RWPE2 (cell line): ENCODE measurements around the gene MMP2.

Experiments
- ATAC-seq: fragments of 200-7000 bp; cut with Tn5 transposase; 3 replicates; pipeline ENCODE4 v1.9.1; 2021; ENCODE audit warnings: low read depth
- DNase-seq: peaks from one replicate; pipeline ENCODE4 v3.0.0-alpha.2; 2020; ENCODE audit warnings: low spot score
- H3K27ac ChIP-seq: fragments of 450-650 bp; 2 replicates; pipeline ENCODE4 v1.5.1; 2017; ENCODE audit warnings: mild to moderate bottlenecking; ENCODE audit not compliant: poor library complexity, severe bottlenecking
- H3K27me3 ChIP-seq: fragments of 250-450 bp; sonication (Bioruptor Pico); 2 replicates; pipeline ENCODE4 v1.5.1; 2021; ENCODE audit warnings: mild to moderate bottlenecking, moderate library complexity; ENCODE audit not compliant: insufficient read depth, poor library complexity, severe bottlenecking
- H3K36me3 ChIP-seq: fragments of 250-450 bp; sonication (Bioruptor Pico); 2 replicates; pipeline ENCODE4 v1.5.1; 2020; ENCODE audit warnings: low read depth, mild to moderate bottlenecking, moderate library complexity
- H3K4me1 ChIP-seq: fragments of 250-450 bp; sonication (Bioruptor Pico); 2 replicates; pipeline ENCODE4 v1.5.1; 2021; ENCODE audit warnings: mild to moderate bottlenecking, moderate library complexity; ENCODE audit not compliant: insufficient read depth, poor library complexity, severe bottlenecking
- H3K4me3 ChIP-seq: fragments of 250-450 bp; sonication (Bioruptor Pico); 2 replicates; pipeline ENCODE4 v1.5.1; 2021; ENCODE audit warnings: mild to moderate bottlenecking, moderate library complexity; ENCODE audit not compliant: severe bottlenecking
- H3K9me3 ChIP-seq: fragments of 250-450 bp; sonication (Bioruptor Pico); 2 replicates; pipeline ENCODE4 v1.5.1; 2021; ENCODE audit warnings: mild to moderate bottlenecking, moderate library complexity; ENCODE audit not compliant: severe bottlenecking
- TF ChIP-seq, protein P1 (sequence below): fragments of 450-650 bp; IDR thresholded peaks from one replicate; pipeline ENCODE4 v1.5.1; 2017; ENCODE audit warnings: mild to moderate bottlenecking, moderate library complexity; ENCODE audit not compliant: poor library complexity, severe bottlenecking

The MMP2 gene

DNA sequence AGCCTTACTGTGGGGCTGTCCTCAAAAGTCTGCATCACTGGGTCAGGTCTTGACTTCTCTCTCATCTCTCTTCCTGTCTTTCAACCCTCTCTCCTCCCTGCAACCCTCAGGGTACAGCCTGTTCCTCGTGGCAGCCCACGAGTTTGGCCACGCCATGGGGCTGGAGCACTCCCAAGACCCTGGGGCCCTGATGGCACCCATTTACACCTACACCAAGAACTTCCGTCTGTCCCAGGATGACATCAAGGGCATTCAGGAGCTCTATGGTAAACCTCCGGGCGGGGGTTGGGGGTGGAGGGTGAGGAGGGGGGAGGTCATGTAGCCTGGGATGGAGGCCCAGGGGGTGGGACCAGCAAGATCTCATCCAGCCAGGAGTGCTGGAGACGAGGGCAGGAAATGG is 12.7 kb downstream of the MMP2 start:
- TF ChIP-seq, protein P1, sequence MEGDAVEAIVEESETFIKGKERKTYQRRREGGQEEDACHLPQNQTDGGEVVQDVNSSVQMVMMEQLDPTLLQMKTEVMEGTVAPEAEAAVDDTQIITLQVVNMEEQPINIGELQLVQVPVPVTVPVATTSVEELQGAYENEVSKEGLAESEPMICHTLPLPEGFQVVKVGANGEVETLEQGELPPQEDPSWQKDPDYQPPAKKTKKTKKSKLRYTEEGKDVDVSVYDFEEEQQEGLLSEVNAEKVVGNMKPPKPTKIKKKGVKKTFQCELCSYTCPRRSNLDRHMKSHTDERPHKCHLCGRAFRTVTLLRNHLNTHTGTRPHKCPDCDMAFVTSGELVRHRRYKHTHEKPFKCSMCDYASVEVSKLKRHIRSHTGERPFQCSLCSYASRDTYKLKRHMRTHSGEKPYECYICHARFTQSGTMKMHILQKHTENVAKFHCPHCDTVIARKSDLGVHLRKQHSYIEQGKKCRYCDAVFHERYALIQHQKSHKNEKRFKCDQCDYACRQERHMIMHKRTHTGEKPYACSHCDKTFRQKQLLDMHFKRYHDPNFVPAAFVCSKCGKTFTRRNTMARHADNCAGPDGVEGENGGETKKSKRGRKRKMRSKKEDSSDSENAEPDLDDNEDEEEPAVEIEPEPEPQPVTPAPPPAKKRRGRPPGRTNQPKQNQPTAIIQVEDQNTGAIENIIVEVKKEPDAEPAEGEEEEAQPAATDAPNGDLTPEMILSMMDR, result no peak
- DNase-seq, result no peak
- Histone ChIP-seq H3K4me1 (peaks cover 13% of the 10 kb centered on the region), H3K27me3 (no peaks in the 10 kb centered on the region), H3K9me3 (no peaks in the 10 kb centered on the region), H3K27ac (no peak overlapping the region), H3K36me3 (no peaks in the 10 kb centered on the region), H3K4me3 (no peak overlapping the region)
- ATAC-seq, result no peak

DNA sequence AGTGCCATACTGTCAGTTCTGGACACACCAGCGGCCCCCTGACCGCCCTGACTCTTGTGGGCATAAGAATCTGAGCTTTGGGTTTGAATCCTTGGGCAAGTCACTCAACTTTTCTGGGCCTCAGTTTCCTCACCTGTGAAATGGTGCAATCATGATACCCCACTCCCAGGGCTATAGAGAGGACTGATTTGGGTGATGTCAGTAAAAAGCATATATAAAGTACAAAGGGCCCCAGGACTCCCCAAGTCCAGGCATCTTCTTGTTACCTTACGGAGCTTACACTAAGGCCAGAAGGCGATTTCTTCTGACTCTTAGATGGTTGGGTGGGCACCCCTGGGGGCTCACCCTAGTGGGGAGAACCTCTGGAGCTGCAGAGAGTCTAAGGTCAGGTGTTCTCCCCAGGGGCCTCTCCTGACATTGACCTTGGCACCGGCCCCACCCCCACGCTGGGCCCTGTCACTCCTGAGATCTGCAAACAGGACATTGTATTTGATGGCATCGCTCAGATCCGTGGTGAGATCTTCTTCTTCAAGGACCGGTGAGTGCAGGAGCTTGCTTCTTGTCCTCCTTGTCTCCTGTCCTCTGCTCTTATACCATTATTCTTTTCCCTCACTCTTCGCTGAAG is 13.9 kb downstream of the MMP2 start:
- Histone ChIP-seq H3K36me3 (no peaks in the 10 kb centered on the region), H3K27me3 (no peaks in the 10 kb centered on the region), H3K4me1 (peaks cover 13% of the 10 kb centered on the region), H3K27ac (no peak overlapping the region), H3K9me3 (no peaks in the 10 kb centered on the region), H3K4me3 (no peak overlapping the region)
- DNase-seq (no peak), ATAC-seq (no peak)
- TF ChIP-seq, protein P1, result no peak

DNA sequence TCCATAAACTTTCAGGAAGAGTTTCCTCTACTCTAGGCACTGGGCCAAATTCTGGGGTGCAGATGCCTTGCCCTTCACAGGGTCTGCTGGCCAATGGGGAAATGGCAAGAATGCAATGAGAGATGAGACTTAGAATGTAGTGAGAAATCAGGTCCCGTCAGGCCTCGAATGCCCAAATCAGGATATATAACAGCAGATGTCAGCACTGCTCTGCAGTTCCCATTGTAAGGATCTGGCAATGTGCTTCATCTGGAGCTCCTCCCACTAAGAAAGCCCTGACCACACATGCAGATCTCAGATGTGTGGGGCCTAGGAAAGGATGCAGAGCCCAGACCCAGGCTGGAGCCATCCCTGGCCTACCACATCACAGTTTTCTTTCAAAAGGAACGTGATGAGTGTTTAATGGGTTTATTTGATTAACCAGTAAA is 16.0 kb downstream of the MMP2 start:
- ATAC-seq, result peak; percentile 66
- no peak overlapping the region for H3K4me3 ChIP-seq
- TF ChIP-seq, protein P1, result peak; percentile 82
- H3K27me3 ChIP-seq, result no peaks in the 10 kb centered on the region
- H3K4me1 ChIP-seq, result peaks cover 25% of the 10 kb centered on the region
- H3K9me3 ChIP-seq, result no peaks in the 10 kb centered on the region
- H3K36me3 ChIP-seq, result no peaks in the 10 kb centered on the region
- no peak for DNase-seq
- no peak overlapping the region for H3K27ac ChIP-seq

DNA sequence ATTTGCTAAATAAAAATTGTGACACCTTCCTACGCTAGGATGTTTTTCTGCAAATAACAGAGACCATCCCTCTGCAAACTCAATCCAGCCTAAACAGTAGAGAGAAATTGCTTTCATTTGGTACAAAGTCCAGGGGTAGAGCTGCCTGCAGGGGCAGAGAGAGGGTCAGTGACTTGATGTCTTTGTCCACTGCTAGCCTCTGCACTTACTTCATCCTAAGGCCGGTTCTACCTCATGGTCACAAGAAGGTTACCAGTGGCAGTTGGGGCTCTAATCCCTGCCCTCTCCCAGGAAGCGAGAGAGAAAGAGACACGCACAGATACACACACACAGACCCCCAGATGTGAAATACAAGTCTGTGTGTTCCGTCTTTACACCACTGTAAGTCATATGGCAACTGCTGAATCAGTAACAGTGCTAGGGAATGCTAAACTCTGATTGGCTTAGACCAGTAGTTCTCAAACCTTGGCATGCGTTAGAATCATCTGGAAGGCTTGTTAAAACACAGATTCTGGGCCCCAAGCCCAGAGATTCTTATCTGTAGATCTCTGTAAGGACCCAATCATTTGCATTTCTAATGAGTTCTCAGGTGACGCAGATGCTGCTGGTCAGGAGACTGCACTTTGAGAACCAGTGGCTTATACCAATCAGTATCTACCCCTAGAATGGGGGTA is 16.8 kb downstream of the MMP2 start:
- no peaks in the 10 kb centered on the region for H3K36me3 ChIP-seq
- H3K4me3 ChIP-seq, result no peak overlapping the region
- no peak overlapping the region for H3K27ac ChIP-seq
- DNase-seq (no peak), ATAC-seq (no peak)
- TF ChIP-seq, protein P1, result no peak
- H3K4me1 ChIP-seq, result peaks cover 32% of the 10 kb centered on the region
- H3K9me3 ChIP-seq, result no peaks in the 10 kb centered on the region
- no peaks in the 10 kb centered on the region for H3K27me3 ChIP-seq
